GM19438 (cell line): Measurements from ENCODE around the gene NECTIN1.

Experiments used
- ATAC-seq: cut with Tn5 transposase; IDR thresholded peaks from one replicate; pipeline ENCODE4 v1.9.1; 2021; ENCODE audit warnings: low read depth; ENCODE audit not compliant: unreplicated experiment

Gene NECTIN1

DNA sequence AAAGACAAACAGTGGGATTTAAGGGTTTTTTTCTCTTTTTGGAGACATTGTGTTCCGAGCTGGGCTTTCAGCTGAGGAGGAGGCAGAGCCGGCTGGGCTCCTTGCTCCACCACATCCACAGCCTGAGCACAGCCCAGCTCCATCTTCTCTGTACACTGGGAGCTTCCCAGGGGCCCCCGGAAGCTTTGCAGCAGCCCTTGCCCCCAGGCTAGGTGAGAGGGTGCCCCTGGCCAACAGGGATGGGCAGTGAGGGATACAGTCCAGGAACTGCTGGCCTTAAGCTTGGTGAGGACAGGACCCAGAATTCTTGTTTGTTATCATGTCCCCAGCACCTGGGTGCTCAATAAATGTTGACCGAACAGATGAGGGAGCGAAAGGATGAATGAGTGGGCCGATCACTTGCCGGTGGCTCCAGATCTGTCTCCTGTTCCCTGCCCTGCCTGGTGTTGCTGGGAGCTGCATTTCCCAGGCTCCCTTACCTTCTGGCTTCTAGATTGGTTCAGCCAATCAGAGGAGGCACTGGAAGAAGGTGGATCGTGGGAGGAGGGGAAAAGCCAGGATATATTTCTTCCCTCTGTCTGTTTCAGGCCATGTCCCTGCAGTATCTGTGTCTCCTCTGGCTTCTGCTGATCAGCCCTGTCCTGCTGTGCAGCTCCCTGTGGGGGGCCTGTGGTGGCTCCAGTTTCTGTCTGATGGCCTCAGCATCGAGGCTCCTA is 26.5 kb upstream of the NECTIN1 start:
- no peak for ATAC-seq

DNA sequence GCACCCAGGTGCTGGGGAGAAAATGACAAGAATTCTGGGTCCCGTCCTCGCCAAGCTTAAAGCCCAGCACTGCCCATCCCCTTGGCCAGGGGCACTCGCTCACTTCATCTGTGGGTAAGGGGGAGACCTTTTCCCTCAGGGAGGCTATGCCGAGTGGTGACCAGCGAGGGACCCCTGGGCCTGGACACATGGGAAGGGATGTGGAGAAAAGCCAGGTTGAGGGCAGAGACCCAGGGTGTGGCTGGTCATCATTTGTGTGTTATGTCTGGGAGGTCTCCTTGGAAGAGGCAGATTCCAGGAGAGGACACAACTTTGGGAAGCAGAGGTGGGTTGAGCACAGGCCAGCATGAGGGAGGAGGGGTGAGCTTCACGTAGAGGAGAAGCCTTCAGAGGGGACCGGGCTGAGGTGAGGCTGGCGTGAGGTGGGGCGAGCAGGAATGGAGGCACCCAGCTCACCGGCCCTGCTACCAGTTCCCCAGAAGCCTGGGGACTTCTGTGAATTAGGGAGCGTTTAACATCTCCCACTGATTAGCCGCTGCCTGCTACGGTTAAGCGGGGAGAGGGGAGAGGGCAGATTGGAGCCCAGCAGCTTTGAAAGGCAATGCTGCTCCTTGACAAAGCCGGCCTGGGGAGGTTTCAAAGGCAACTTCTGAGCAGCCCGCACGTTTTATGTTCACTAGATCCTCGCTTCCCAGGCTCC is 25.8 kb upstream of the NECTIN1 start:
- ATAC-seq, result no peak

DNA sequence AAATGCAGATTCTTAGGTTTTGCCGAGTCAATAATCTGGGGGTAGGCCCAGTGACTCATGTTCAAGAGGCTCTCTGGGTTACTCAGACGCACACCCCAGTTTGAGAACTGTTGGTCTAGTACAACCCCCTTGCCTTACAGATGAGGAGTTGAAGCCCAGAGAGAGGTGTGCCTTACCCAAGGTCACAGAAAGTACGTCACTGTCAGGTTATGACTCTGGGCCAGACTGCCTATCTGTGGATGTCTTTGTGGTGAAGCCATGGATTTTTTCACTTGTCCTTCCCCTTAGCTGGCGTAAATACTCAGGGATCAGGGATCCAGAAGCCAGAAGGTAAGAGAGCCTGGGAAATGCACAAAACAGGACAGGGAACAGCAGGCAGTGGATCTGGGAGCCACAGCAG is 25.2 kb upstream of the NECTIN1 start:
- no peak for ATAC-seq

DNA sequence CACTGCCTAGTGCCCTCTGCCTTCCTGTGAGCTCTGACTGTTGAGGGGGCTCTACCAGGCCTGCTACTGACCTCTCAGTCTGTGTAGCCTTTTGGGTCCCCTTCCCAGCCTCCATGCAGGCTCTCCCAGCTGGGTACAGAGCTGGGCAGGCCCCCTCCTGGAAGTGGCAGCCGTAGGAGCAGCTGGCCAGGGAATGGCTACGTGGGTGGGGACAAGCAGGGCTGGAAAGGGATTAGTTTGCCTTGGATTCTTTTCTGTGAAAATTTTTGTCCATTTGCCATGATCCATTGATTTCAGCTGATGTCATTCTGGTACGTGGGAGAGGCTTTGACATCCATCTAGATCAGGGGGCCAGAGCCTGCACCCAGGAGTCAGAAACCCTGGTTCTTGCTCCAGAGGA is 23.9 kb upstream of the NECTIN1 start:
- ATAC-seq, result no peak

DNA sequence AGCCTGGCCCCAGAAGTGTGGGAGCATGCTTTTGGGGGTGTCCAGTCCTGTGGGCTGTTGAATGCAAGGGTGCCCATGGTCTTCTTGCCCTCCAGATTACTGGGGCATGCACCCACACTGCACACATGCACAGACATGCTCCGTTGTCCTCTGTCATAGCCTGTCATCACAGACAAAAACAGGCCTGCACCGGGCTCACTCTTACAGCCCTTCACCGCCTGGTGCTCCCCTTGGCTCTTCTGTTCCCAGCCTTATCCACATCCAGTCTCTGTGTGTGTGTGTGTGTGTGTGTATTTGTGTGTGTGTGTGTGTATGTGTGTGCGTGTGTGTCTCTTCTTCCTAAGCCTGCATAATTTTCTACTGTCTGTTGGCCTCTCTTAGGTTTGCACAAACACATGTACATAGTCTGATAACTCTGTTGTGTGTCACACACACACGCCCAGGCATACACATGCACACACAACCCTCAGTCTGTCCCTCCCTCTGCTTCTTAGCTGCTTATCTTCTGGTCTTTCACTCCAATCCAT is 23.4 kb upstream of the NECTIN1 start:
- ATAC-seq, result no peak

DNA sequence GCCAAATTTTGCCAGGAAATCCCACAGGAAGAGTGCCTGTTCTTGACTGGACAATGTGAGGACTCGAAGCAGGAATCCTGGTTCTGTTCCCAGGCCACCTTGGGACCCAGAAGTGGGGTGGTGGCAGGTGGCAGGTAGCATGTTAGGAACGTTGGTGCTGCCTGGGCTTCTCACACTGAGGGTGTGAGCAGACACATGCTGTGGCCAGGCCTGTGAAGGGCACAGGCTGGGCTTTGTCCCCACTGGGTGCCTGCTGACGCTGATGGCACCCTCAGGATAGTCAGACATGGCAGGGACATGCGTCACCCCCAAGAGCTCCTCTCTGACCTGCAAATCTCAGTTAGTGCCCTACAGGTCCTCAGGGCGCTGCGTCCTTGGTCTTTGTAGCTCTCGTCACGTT is 21.1 kb upstream of the NECTIN1 start:
- ATAC-seq, result no peak

DNA sequence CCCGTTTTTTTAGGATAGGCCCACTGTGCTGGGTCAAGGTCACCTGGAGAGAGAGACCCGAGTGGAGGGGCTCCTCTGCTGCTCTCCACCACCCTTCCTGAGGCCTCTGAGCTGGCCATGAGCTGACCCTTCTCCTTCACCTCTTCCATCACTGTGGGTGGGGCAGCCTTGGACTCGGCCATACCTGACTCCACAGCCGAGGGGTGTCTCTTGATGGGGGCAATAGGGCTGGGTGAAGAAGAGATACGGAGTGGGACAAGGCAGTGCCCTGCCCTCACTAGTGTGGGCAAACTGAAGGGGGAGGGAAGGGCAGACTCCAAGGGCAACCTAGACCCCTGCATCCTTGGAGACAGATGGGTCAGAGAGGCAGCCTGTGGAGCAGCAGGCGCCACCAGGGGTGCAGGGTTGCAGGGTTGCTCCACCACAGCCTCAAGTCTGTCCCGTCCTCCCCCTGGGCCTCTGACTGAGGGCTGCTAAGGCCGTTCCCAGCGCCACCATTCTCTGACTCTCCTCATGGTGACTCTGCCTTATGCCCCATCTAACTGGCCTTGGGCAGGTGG is 20.1 kb upstream of the NECTIN1 start:
- no peak for ATAC-seq

DNA sequence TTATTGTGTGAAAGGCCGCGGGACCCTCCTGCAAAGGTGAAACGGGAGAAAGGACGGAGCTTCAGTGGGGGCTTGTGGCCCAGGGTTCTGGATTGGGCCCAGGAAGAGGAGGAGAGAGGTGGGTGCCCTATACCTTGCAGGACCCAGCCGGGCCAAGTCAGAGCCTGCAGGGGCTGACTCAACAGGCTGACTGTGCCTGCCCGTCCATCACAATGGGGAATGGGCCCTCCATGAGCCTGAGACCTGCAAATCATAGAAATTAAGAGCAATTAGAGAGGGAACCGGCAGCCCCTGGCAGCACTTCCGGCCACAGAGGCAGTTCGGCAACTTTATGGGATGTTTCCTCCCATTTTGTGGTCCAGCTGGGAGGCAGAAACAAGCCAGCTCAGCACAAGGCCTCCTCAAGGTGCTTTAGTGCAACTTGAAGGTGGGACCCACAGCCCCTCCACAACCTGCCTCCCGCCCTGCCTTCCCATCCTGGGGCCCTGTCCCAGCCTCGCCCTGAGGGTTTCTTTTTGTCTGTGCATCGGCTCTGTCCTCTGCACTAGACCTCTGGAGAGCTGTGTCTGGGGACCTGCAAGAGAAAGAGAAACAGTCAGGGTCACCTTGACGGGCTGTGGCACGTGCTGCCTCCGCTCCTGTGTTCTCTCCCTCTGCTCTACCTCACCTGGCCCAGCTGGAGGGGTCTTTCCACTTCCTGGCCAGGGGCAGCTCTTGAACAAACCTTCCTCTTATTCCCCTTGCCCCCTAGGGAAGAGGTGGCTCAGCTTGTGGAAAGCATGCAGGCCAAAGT is 19.1 kb upstream of the NECTIN1 start:
- ATAC-seq, result no peak

DNA sequence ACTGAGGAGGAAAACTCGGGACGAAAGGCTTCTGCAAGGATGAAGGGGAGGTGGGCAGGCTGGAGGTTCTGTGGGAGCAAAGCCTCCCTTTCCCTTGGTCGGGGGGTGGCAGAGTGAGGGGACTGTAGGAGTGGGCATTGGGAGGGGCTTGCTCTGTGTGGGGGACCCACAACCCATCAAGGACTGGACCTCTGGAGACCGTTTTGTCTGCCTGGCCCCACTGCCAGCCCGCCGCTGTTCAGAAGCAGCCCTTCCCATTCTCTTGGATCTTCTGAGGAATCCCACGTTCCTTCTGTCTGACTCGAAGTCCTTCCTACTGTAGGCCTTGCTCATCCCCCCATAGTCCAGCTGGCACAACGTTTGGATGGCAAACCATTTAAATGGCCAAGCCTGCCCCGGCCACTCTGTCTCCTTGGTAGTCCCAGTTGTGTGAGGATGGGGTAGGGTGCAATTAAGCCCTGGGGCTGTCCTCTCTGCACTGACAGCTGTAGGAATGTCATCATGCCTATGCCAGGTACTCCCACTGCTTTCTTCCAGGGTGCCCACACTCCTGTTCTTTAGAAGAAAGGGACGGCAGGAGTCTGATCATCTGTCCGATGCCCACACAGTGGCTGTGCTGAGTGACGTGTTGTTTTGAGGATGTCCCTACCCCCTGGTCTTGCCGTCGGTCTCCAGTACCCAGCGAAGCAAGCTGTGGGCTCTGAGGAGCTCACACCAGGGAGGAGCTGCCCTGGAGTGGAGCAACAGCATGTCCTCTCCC is 17.0 kb upstream of the NECTIN1 start:
- ATAC-seq, result no peak

DNA sequence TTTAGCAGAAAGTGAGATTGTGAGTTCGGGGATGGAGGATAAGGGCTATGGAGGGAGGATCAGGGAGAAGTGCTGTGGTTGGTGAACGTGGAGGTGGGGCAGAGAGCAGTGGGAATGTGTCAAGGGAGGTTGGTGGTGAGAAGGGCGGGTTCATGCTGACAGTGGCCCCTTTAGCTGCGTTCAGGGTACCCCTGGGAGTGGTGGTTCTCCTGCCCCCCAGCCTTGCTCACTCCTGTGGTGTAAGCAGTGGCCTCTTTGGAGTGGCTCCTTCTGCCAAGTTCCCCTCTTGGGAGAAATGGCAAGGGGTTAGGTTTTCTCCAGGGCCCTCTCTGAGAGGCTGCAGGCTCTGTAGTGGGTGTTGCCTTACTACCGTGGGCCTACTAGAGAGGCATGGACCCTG is 16.1 kb upstream of the NECTIN1 start:
- no peak for ATAC-seq

DNA sequence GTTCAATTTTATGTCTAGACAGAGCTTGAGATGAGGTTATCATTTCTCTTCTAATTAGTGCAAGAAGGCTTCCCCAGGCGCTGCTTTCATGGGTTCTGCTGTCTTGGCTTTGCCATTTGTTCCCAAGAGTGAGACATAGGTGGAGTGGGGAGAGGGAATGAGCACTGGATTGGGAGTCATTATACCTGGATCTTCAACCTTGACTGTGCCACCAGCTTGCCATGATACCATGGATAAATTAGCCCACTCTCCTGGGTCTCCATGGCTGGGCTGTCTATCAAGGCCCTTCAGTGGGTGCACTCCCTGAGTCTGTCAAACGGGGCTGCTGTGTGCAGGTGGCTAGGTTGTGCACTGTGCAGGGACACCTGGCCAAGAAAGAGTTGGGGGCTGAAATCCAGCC is 15.6 kb upstream of the NECTIN1 start:
- no peak for ATAC-seq

DNA sequence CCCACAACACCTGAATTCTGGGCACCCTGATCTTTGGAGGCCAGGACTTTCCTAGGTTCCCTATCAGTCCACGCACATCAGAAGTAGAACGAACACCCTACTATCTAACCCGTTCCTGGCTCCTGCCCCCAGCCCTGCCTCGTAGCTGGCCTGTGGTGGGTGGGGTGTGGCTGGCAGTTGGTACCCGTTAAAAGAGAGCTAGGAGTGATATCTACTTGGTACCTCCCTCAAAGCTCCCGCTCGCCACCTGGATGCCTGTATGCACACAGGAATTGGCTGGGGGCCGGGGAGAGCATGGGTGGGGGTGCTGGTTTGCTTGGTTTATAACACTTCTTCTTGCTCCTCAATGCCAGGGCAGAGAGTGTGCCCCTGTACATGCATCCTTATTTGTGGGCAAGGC is 14.0 kb upstream of the NECTIN1 start:
- no peak for ATAC-seq

DNA sequence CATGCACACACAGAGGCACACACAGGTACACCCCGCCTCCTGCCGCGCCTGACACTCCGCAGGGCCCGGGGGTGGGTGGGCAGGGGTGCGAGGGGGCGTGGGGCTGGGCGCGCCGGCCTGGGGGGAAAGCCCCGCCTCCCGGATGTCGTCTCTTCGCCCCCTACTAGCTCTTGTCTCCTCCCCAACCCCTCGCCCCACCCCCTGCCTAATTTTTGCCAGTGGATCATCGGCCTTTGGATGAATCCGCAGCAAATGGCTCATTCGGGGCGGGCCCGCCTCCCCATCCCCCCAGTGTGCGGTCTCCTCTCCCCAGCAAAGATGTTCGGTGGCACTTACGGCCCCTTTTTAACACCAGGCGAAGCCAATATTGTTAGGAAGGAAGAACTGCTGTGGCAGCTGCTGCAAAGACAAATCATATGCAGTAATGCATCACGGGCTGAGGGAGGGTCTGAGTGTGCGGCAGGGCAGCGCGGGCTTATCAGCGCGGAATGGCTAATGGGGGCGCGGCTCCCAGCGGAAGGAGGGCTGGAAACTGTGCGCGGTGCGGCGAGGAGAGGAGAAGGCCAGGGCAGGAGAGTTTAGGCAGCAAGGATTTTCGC is 13.4 kb upstream of the NECTIN1 start:
- ATAC-seq, result no peak

DNA sequence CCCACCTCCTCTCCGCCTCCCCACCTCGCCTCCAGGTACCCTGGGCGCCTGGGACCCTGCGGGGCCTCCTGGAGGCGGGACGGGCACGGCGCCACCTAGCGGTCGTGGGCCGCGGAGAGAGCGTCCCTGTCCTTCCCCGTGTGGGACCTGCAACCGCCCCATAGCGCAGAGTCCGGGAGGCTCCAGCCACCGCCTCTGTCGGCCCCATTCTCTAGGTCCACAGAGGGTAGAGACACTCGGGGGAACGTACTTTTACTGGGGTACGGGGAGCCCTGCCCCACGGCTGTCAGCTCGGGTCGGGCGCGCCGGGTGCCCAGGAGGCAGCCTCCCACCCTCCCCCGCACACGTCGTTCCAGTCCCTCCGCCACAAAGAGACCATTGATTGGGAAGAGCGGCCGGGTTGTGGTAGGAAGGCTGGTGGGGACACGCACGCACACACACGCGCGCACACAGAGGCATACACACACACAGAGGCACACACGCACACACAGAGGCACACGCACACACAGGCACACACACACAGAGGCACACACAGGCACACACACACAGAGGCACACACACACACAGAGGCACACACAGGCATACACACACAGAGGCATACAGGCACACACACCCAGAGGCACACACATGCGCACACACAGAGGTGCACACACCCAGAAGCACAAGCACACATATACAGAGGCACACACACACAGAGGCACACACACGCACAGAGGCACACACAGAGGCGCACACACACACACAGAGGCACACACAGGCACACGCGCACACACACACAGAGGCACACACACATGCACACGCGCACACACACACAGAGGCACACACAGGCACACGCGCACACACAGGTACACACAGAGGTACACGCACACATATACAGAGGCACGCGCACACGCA is 12.6 kb upstream of the NECTIN1 start:
- no peak for ATAC-seq

DNA sequence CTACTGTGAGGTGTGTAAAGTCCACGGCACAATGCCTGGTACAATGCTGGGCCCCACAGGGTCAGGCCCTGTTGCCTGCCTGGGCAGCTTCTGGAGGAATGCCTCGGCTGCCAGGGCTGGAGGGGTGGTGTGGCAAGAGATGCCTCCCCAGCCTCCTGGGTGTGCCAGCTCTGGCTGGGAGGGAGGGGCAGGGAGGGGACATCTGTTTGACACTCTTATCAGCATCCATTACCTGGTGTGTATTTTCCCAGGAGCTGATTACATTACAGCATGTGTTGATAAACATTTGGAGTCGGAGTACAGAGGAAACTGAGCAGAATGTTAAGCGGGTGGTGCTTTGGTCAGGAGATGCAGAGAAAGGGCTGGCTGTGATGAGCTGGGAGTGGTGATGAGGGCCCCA is 11.0 kb upstream of the NECTIN1 start:
- no peak for ATAC-seq

DNA sequence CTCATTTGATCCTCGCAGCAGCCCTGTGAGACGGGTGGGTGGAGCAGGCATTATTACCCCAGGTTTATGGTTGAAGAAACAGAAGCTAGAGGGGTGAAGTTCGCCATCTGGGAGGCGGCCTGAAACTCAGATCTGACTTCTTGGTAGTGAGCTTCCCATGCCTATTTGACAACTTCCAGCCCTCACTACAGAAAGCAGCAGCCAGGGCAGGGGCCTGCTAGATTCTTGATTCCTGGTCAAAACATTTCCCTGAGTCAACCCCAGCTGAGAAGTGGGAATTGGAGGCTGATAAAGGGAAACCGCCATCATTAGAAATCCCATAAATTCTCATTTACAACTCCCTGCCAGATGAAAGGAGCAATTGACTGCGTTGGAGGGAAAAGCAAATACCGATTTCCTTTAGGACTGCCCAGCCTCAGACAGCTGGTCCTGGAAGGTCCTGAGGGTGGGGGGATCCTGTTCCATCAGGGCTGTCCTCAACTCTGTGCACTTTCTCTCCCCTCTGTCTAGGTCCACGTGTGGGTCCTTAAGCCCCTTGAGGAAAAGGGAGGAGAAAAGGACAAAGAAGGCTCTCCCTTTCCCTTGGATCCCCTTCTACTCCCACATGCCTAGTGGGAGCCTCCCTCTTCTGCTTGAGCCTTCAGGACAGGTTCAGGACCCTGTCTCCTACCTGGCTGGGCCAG is 10.2 kb upstream of the NECTIN1 start:
- ATAC-seq, result no peak

DNA sequence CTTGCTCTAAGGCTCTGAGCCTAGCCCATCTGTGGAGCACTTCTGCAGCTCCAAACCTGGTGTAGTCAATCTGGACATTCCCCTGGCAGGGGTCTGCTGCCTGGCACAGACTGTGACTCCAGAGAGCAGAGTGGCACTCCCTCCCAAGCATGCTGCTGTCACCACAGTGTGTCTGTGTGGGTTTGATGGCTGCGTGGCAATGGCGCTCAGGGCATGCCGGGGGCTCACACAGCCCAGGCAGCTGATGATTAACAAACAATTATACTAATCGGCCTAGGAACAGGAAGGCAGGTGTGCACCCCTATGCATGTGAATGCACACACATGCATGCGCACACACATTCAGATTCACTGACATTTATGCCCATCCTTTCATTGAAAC is 9.0 kb upstream of the NECTIN1 start:
- no peak for ATAC-seq

DNA sequence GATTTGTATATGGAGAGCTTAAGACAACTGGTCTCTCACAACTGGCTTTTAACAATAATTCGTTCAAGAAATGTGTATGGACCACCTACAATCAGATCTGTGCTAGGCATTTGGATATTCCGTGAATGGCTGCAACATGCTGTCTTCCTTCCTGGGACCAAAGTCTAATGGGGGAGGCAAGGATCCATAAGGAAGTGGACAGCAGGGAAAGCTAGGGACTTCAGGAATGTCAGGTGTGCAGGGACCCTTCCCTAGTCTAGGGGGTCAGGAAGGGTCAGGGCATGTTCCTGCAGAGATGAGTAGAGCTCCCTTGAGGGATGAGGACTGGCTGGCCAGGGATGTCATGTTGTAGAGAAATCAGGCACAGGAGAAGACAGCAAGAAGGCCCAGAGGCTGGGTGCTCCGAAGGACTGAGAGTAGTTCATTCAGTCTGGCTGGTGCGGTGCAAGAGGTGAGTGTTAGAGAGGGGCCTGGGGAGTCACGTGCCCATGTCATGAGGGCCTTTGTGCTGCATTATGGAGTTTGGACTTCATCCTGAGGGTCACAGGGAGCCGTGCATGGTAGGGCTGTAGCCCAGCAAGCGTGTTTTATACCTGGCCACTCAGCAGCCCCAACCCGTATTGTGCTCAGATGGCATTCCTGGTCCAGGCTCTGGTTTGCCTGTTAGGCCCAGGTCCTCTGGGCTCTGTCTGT is 8.5 kb upstream of the NECTIN1 start:
- no peak for ATAC-seq
